Measurements from ENCODE around the gene PDSS1. TPM values are rescaled to one million over a fixed set of nuclear protein-coding genes. Genes with fewer than 3 reads are reported as not detected.

PDSS1 gene
- polyA plus RNA-seq, 1 of the 3 experiments (the other 2 are of a cell fraction), result 14.9 TPM

DNA sequence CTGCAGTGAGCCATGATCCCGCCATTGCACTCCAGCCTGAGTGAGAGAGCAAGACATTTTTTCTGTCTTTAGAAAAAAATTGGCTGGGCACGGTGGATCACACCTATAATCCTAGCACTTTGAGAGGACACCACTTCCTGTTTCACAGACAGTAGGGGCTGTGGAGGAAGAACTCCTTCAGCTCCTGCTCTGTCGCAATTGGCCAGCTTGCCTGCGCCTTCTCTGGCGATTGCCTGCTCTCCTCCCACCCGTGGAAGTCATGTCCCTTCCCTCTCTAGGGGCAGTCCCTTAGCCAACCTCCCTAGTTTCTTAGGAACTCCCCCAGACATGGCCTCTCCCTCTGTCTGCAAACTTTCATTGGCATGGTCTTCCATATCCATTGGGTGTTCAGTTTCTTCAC is 8.7 kb downstream of the PDSS1 start:
- no peaks in the 10 kb centered on the region for H3K9me3 ChIP-seq
- no peak for DNase-seq
- POLR2A ChIA-PET, result no interaction called here
- H3K27me3 ChIP-seq (ENCODE audit: insufficient read depth), result no peaks in the 10 kb centered on the region
- H4K20me1 ChIP-seq (ENCODE audit: insufficient read depth), result no peaks in the 10 kb centered on the region
- H3K4me2 ChIP-seq, result no peak overlapping the region
- no peaks in the 10 kb centered on the region for H3K9me2 ChIP-seq
- peaks cover 2 to 28% of the 10 kb centered on the region in 2 experiments for H3K36me3 ChIP-seq (replicated peaks in 1 of 2; ENCODE audit: control insufficient read depth in 1 of 2, insufficient read depth in 2 of 2, low read length in 1 of 2)
- no peak overlapping the region for H2AFZ ChIP-seq (ENCODE audit: low read depth)
- 96% methylated on average over 6 of the region's 6 CpGs for WGBS (ENCODE audit: low lambda C conversion rate)
- H3K27ac ChIP-seq (ENCODE audit: low read depth in 2 of 2, low read length in 1 of 2), result no peak overlapping the region
- TF ChIP-seq POLR2AphosphoS5 (IDR thresholded peaks at IDR 0.05; ENCODE audit: low read depth, low read length) (no peak), RXRA (IDR thresholded peaks at IDR 0.05; ENCODE audit: borderline replicate concordance, low read depth) (no peak), GABPA (IDR thresholded peaks at IDR 0.05; ENCODE audit: low read depth) (no peak), SMC3 (IDR thresholded peaks at IDR 0.05; ENCODE audit: low read depth, low read length) (no peak), RFX5 (IDR thresholded peaks at IDR 0.05; ENCODE audit: low read length) (no peak), SIN3A (IDR thresholded peaks at IDR 0.05; ENCODE audit: borderline replicate concordance, low read depth, low read length) (no peak), ELF1 (IDR thresholded peaks at IDR 0.05) (no peak), EP300 (IDR thresholded peaks at IDR 0.05; ENCODE audit: borderline replicate concordance in 1 of 2, low read depth in 1 of 2, low read length in 1 of 2) (no peak), NRF1 (IDR thresholded peaks at IDR 0.05; ENCODE audit: low read depth, low read length) (no peak), RAD21 (IDR thresholded peaks at IDR 0.05; ENCODE audit: low read length) (no peak), MEF2A (IDR thresholded peaks at IDR 0.05; ENCODE audit: borderline replicate concordance, low read depth) (no peak), EZH2phosphoT487 (IDR thresholded peaks at IDR 0.05; ENCODE audit: borderline replicate concordance, low read depth) (no peak), FOSL2 (IDR thresholded peaks at IDR 0.05; ENCODE audit: borderline replicate concordance, low read depth) (no peak)
- TF ChIP-seq, protein P1, sequence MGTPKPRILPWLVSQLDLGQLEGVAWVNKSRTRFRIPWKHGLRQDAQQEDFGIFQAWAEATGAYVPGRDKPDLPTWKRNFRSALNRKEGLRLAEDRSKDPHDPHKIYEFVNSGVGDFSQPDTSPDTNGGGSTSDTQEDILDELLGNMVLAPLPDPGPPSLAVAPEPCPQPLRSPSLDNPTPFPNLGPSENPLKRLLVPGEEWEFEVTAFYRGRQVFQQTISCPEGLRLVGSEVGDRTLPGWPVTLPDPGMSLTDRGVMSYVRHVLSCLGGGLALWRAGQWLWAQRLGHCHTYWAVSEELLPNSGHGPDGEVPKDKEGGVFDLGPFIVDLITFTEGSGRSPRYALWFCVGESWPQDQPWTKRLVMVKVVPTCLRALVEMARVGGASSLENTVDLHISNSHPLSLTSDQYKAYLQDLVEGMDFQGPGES (IDR thresholded peaks at IDR 0.05; ENCODE audit: low read depth, low read length), result no peak
- TF ChIP-seq, protein P2, sequence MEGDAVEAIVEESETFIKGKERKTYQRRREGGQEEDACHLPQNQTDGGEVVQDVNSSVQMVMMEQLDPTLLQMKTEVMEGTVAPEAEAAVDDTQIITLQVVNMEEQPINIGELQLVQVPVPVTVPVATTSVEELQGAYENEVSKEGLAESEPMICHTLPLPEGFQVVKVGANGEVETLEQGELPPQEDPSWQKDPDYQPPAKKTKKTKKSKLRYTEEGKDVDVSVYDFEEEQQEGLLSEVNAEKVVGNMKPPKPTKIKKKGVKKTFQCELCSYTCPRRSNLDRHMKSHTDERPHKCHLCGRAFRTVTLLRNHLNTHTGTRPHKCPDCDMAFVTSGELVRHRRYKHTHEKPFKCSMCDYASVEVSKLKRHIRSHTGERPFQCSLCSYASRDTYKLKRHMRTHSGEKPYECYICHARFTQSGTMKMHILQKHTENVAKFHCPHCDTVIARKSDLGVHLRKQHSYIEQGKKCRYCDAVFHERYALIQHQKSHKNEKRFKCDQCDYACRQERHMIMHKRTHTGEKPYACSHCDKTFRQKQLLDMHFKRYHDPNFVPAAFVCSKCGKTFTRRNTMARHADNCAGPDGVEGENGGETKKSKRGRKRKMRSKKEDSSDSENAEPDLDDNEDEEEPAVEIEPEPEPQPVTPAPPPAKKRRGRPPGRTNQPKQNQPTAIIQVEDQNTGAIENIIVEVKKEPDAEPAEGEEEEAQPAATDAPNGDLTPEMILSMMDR (IDR thresholded peaks at IDR 0.05), result no peak
- TF ChIP-seq, protein P3, sequence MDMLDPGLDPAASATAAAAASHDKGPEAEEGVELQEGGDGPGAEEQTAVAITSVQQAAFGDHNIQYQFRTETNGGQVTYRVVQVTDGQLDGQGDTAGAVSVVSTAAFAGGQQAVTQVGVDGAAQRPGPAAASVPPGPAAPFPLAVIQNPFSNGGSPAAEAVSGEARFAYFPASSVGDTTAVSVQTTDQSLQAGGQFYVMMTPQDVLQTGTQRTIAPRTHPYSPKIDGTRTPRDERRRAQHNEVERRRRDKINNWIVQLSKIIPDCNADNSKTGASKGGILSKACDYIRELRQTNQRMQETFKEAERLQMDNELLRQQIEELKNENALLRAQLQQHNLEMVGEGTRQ (IDR thresholded peaks at IDR 0.05; ENCODE audit: borderline replicate concordance, low read depth, low read length), result no peak
- TF ChIP-seq, protein P4, sequence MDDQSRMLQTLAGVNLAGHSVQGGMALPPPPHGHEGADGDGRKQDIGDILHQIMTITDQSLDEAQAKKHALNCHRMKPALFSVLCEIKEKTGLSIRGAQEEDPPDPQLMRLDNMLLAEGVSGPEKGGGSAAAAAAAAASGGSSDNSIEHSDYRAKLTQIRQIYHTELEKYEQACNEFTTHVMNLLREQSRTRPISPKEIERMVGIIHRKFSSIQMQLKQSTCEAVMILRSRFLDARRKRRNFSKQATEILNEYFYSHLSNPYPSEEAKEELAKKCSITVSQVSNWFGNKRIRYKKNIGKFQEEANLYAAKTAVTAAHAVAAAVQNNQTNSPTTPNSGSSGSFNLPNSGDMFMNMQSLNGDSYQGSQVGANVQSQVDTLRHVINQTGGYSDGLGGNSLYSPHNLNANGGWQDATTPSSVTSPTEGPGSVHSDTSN (IDR thresholded peaks at IDR 0.05), result no peak
- TF ChIP-seq, protein P5, sequence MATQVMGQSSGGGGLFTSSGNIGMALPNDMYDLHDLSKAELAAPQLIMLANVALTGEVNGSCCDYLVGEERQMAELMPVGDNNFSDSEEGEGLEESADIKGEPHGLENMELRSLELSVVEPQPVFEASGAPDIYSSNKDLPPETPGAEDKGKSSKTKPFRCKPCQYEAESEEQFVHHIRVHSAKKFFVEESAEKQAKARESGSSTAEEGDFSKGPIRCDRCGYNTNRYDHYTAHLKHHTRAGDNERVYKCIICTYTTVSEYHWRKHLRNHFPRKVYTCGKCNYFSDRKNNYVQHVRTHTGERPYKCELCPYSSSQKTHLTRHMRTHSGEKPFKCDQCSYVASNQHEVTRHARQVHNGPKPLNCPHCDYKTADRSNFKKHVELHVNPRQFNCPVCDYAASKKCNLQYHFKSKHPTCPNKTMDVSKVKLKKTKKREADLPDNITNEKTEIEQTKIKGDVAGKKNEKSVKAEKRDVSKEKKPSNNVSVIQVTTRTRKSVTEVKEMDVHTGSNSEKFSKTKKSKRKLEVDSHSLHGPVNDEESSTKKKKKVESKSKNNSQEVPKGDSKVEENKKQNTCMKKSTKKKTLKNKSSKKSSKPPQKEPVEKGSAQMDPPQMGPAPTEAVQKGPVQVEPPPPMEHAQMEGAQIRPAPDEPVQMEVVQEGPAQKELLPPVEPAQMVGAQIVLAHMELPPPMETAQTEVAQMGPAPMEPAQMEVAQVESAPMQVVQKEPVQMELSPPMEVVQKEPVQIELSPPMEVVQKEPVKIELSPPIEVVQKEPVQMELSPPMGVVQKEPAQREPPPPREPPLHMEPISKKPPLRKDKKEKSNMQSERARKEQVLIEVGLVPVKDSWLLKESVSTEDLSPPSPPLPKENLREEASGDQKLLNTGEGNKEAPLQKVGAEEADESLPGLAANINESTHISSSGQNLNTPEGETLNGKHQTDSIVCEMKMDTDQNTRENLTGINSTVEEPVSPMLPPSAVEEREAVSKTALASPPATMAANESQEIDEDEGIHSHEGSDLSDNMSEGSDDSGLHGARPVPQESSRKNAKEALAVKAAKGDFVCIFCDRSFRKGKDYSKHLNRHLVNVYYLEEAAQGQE (IDR thresholded peaks at IDR 0.05; ENCODE audit: low read depth, low read length), result no peak
- no peaks in the 10 kb centered on the region for H3F3A ChIP-seq (replicated peaks; ENCODE audit: insufficient read depth)
- H3K79me2 ChIP-seq (ENCODE audit: insufficient read depth), result peaks cover 27% of the 10 kb centered on the region
- H3K4me1 ChIP-seq (ENCODE audit: control insufficient read depth in 1 of 2, insufficient read depth in 2 of 2, low read depth in 1 of 2, low read length in 1 of 2), result no peaks in the 10 kb centered on the region
- H3K9ac ChIP-seq, result no peak overlapping the region
- H3K4me3 ChIP-seq (ENCODE audit: low read depth in 2 of 2, low read length in 1 of 2), result no peak overlapping the region
- CTCF ChIA-PET, result interaction anchor here (1.1 kb wide), 1 partner anchor 20 kb away, joined by 3 read pairs; no protein-coding TSS in a partner anchor

All from SK-N-SH (cell line).